Measurements from ENCODE around the gene MORC3. TPM values are rescaled to one million over a fixed set of nuclear protein-coding genes. Genes with fewer than 3 reads are reported as not detected.
"Not testable (repeated sequence)": the region's sequence is repeated elsewhere in the genome, so short reads cannot be mapped to it uniquely, and the experiment has no call there.

MORC3 gene
- total and polyA plus RNA-seq, 12 donors: 5.5 to 21.2 (median 16.0) TPM

DNA sequence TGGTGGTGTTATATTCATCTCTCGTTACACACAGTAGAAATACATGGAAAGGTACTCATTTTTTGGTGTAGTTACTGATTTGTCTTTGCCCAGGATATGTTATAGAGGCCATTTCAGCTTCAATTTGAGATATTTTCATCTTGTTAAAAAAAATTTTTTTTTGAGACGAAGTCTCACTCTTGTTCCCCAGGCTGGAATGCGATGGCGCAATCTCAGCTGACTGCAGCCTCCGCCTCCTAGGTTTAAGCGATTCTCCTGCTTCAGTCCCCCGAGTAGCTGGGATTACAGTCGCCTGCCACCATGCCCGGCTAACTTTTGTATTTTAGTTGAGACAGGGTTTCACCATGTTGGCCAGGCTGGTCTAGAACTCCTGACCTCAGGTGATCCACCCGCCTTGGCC, 19.0 kb downstream of the MORC3 start:
- Histone ChIP-seq H3K27ac (no peak overlapping the region), H3K4me1 (peaks cover 0 to 11% (median 0%) of the 10 kb centered on the region in 9 donors), H3K27me3 (no peaks in the 10 kb centered on the region), H3K4me3 (no peak overlapping the region), H3K9me3 (no peaks in the 10 kb centered on the region), H3K36me3 (peaks cover 0 to 100% (median 71%) of the 10 kb centered on the region in 9 donors)
- TF ChIP-seq, protein P1, sequence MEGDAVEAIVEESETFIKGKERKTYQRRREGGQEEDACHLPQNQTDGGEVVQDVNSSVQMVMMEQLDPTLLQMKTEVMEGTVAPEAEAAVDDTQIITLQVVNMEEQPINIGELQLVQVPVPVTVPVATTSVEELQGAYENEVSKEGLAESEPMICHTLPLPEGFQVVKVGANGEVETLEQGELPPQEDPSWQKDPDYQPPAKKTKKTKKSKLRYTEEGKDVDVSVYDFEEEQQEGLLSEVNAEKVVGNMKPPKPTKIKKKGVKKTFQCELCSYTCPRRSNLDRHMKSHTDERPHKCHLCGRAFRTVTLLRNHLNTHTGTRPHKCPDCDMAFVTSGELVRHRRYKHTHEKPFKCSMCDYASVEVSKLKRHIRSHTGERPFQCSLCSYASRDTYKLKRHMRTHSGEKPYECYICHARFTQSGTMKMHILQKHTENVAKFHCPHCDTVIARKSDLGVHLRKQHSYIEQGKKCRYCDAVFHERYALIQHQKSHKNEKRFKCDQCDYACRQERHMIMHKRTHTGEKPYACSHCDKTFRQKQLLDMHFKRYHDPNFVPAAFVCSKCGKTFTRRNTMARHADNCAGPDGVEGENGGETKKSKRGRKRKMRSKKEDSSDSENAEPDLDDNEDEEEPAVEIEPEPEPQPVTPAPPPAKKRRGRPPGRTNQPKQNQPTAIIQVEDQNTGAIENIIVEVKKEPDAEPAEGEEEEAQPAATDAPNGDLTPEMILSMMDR (IDR thresholded peaks at IDR 0.05): no peak
- 95 to 98% methylated on average over 10 of the region's 10 CpGs for WGBS, 2 donors
- ATAC-seq (no peak), DNase-seq (no peak)
- intact Hi-C loops (cut with DNase I): loop anchor here in 1 of 10 donors (10.0 kb wide), 1 partner anchor 1734 kb away; no protein-coding TSS in a partner anchor

DNA sequence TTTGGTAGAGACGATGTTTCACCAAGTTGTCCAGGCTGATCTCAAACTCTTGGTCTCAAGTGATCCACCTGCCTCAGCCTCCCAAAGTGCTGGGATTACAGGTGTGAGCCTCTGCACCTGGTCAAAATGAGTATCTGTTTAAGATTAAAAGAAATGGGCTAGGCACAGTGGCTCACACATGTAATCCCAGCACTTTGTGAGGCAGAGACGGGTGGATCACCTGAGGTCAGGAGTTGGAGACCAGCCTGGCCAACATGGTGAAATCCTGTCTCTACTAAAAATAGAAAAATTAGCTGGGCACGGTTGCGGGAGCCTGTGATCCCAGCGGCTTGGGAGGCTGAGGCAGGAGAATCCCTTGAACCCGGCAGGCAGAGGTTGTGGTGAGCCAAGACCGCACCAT, 22.6 kb downstream of the MORC3 start:
- intact Hi-C loops (cut with DNase I); H3K9me3 ChIP-seq; H3K27me3 ChIP-seq; H3K4me3 ChIP-seq; H3K27ac ChIP-seq; ATAC-seq; H3K4me1 ChIP-seq; DNase-seq: not testable (repeated sequence)
- 84 to 86% methylated on average over 7 of the region's 7 CpGs for WGBS, 2 donors
- peaks cover 0 to 100% (median 80%) of the 10 kb centered on the region in 9 donors for H3K36me3 ChIP-seq

DNA sequence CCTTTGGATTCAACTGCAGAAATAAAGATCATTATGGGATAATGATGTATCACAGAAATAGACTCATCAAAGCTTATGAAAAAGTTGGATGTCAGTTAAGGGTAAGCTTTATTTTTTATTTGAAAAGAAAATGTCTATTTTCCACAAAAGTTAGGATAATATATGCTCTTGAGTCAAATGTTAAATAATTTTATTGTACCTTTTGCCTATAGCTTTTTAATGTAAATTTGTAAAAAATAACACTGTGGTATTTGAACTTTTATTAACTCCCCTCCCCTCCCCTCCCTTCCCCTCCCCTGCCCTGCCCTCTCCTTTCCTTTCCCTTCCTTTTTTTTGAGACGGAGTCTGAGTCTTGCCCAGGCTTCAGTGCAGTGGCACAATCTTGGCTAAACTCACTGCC, 24.9 kb downstream of the MORC3 start:
- Histone ChIP-seq H3K4me1 (no peaks in the 10 kb centered on the region), H3K27ac (no peak overlapping the region), H3K27me3 (no peaks in the 10 kb centered on the region), H3K4me3 (no peak overlapping the region), H3K36me3 (peaks cover 0 to 100% (median 73%) of the 10 kb centered on the region in 9 donors), H3K9me3 (no peaks in the 10 kb centered on the region)
- DNase-seq: no peak
- intact Hi-C loops (cut with DNase I): no loop called here
- TF ChIP-seq, protein P1 (IDR thresholded peaks at IDR 0.05): no peak
- ATAC-seq: no peak
- WGBS, 2 donors: 71 to 93% methylated on average over 1 of the region's 1 CpG

DNA sequence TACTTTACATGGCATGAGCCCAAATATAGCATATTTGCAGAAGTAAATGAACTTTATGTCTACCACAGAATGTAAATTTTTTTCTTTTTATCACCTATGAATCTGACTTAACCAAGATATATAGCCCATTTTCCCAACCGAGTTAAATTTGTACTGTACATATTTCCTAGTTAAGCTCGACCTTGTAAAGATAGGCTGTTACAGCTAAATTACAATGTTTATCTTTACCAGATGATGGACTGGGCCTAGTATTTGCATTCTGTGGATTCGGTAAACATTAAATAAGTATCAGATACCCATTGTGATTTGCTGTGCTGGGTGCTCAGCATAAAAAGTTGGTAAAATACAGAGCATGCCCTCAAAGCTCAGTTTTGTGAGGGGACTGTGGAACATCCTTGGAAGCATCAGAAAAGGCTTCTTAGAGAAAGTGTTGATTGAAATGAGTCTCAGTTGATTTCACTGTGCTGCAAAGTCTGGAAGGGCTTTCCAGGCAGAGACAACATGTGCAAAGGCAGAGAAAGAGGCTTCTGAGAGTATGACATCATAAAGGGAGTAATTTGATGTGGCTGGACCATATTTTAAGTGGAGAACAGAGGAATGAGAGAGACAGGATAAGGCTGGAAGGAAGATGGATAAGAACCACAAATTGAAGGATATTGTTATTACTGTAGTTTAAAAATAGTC, 27.4 kb downstream of the MORC3 start:
- no peak overlapping the region for H3K4me3 ChIP-seq

More for the DNA sequence above, 27.4 kb downstream of the MORC3 start:
- TF ChIP-seq, protein P1 (IDR thresholded peaks at IDR 0.05): no peak
- no peaks in the 10 kb centered on the region for H3K4me1 ChIP-seq
- peaks cover 0 to 100% (median 66%) of the 10 kb centered on the region in 9 donors for H3K36me3 ChIP-seq
- WGBS, 2 donors: 79 to 87% methylated on average over 3 of the region's 3 CpGs
- H3K9me3 ChIP-seq: no peaks in the 10 kb centered on the region
- H3K27ac ChIP-seq: no peak overlapping the region
- no peak for ATAC-seq
- no peaks in the 10 kb centered on the region for H3K27me3 ChIP-seq
- no peak for DNase-seq
- intact Hi-C loops (cut with DNase I): no loop called here
